ENCODE results near the gene HHLA2.

HHLA2 gene

GRCh38 chr3:108338901-108339545, 42.7 kb downstream of the HHLA2 start:
- no peaks in the 10 kb centered on the region for H3K4me1 Mint-ChIP-seq (ENCODE audit: low read depth)
- H3K4me3 Mint-ChIP-seq, result no peak overlapping the region
- H3K27ac Mint-ChIP-seq, result no peak overlapping the region

GRCh38 chr3:108341911-108342310, 45.6 kb downstream of the HHLA2 start:
- H3K27me3 Mint-ChIP-seq, result no peaks in the 10 kb centered on the region

More at GRCh38 chr3:108338901-108339545, 42.7 kb downstream of the HHLA2 start:
- Mint-ChIP-seq H3K9me3 (no peaks in the 10 kb centered on the region), H3K36me3 (ENCODE audit: low read depth) (no peaks in the 10 kb centered on the region), H3K27me3 (no peaks in the 10 kb centered on the region)
- intact Hi-C loops (cut with micrococcal nuclease), result no loop called here

GRCh38 chr3:108342837-108343486, 46.6 kb downstream of the HHLA2 start:
- no peak overlapping the region for H3K27ac Mint-ChIP-seq
- H3K4me3 Mint-ChIP-seq, result no peak overlapping the region
- no peaks in the 10 kb centered on the region for H3K9me3 Mint-ChIP-seq
- no peaks in the 10 kb centered on the region for H3K36me3 Mint-ChIP-seq (ENCODE audit: low read depth)
- H3K27me3 Mint-ChIP-seq, result no peaks in the 10 kb centered on the region
- intact Hi-C loops (cut with micrococcal nuclease), result no loop called here
- peaks cover 15% of the 10 kb centered on the region for H3K4me1 Mint-ChIP-seq (ENCODE audit: low read depth)

More at GRCh38 chr3:108341911-108342310, 45.6 kb downstream of the HHLA2 start:
- Mint-ChIP-seq H3K4me1 (ENCODE audit: low read depth) (peaks cover 10% of the 10 kb centered on the region), H3K9me3 (no peaks in the 10 kb centered on the region), H3K36me3 (ENCODE audit: low read depth) (no peaks in the 10 kb centered on the region), H3K4me3 (no peak overlapping the region), H3K27ac (no peak overlapping the region)
- intact Hi-C loops (cut with micrococcal nuclease), result no loop called here

DNA sequence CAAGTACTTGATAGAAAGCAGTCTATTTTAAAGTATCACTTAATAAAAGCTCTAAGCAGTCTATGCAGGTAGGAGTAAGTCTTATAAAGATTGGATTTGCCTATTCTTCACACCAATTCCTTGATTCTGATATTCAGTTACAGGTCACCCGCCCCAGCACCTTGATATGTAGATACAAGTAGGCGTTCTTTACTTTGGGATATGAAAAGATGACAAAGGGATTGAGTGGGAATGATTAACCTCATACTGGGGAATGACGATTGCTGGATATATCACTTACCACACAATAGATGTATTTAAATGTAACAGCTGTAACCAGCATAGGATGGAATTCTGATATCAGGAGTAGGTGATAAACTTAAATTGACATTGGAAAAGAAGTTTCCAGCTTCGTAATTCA, 47.1 kb downstream of the HHLA2 start:
- H3K9me3 Mint-ChIP-seq, result no peaks in the 10 kb centered on the region
- H3K27me3 Mint-ChIP-seq, result no peaks in the 10 kb centered on the region
- peaks cover 15% of the 10 kb centered on the region for H3K4me1 Mint-ChIP-seq (ENCODE audit: low read depth)
- intact Hi-C loops (cut with micrococcal nuclease), result no loop called here
- no peak overlapping the region for H3K4me3 Mint-ChIP-seq
- H3K36me3 Mint-ChIP-seq (ENCODE audit: low read depth), result no peaks in the 10 kb centered on the region
- H3K27ac Mint-ChIP-seq, result no peak overlapping the region

- H3K4me1 Mint-ChIP-seq (ENCODE audit: low read depth), result peaks cover 15% of the 10 kb centered on the region
- no peak overlapping the region for H3K27ac Mint-ChIP-seq
- H3K9me3 Mint-ChIP-seq, result no peaks in the 10 kb centered on the region
- intact Hi-C loops (cut with micrococcal nuclease), result no loop called here
- no peaks in the 10 kb centered on the region for H3K36me3 Mint-ChIP-seq (ENCODE audit: low read depth)
- no peak overlapping the region for H3K4me3 Mint-ChIP-seq
- H3K27me3 Mint-ChIP-seq, result no peaks in the 10 kb centered on the region
Observed at GRCh38 chr3:108345492-108346205, 49.3 kb downstream of the HHLA2 start.

DNA sequence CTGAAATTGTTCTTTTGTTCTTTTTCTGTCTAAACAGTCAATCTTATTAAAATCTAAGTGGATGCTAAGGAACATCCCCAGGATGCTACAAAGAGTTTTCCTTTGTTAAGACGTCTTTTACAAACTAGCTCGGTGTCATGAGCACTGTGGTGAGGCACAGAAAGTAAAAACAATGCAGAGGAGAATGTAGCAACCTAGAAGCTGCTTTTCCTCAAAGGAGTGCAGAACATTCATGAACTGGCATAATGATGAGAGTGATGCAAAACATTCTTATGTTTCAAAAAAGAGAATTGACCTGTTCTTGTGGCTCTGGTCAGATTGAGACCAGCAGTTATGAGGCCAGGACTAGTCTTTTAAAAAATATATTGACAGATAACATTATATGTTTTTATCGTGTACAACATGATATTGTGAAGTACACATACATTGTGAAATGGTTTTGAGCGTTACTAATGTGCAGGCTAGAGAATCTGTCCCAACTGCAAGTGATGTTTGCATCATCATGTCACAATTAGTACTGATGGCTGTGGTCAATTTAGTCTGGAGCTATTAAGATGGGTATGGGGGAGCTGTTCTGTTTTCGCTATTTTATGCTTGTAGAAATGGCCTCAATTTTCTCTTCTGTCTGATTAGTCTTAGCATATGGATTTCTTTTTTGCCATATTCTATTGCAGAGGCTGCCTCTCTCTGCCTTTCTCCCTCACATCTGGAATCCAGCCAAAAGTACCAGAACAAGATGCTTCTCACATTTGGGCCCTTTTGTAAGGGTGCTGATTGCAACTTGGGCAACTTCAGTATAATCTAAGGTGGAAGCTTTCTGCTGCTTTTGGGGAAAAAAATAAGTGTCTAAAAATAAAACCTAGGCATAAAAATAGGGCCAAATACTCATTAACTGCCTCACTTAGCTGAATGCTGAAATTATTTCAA, 50.2 kb downstream of the HHLA2 start:
- H3K4me3 Mint-ChIP-seq, result no peak overlapping the region
- H3K36me3 Mint-ChIP-seq (ENCODE audit: low read depth), result no peaks in the 10 kb centered on the region
- intact Hi-C loops (cut with micrococcal nuclease), result no loop called here
- no peaks in the 10 kb centered on the region for H3K27me3 Mint-ChIP-seq
- no peaks in the 10 kb centered on the region for H3K9me3 Mint-ChIP-seq
- H3K27ac Mint-ChIP-seq, result no peak overlapping the region
- H3K4me1 Mint-ChIP-seq (ENCODE audit: low read depth), result peaks cover 15% of the 10 kb centered on the region

DNA sequence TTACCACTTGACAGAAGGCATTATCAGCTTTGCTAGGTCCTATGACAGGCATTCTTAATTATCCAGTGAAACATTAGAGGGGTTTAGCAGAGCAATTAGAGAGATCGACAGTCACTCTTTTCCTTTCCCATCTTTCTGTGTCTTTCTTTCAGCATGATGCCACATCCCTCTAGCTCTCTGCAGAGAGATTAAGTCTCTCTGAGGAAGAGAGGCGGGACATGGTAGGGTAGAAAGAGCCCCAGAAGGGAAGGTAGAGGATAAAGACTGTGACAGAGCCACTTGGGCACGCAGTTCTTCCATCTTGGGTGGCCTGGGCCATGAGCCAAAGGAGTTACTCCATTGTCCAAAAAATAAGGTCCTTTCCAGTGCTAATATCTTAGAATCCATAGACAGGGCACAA, 55.8 kb downstream of the HHLA2 start:
- H3K9me3 Mint-ChIP-seq, result no peaks in the 10 kb centered on the region
- peaks cover 3% of the 10 kb centered on the region for H3K4me1 Mint-ChIP-seq (ENCODE audit: low read depth)
- no peak overlapping the region for H3K27ac Mint-ChIP-seq
- intact Hi-C loops (cut with micrococcal nuclease), result no loop called here
- no peaks in the 10 kb centered on the region for H3K36me3 Mint-ChIP-seq (ENCODE audit: low read depth)
- no peak overlapping the region for H3K4me3 Mint-ChIP-seq
- no peaks in the 10 kb centered on the region for H3K27me3 Mint-ChIP-seq

DNA sequence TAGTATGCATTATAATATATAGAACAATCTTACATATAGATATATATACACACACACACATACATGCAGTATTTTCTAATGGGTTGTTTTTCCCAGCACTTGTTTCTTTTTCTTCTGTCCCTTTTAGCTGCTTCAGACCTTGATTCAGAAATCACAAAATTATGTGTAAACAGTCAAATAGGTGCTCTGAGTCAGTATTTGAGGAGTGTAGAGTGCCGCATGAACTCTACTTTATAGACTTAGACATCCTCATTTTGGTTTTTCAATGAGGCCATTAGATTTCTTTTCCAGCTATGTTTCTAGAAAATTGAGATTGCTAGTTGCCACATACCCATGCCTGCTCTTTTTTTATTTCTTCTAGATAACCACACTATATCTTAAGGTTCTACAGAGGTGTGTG, 58.2 kb downstream of the HHLA2 start:
- intact Hi-C loops (cut with micrococcal nuclease), result no loop called here
- Mint-ChIP-seq H3K27ac (no peak overlapping the region), H3K36me3 (ENCODE audit: low read depth) (no peaks in the 10 kb centered on the region), H3K4me1 (ENCODE audit: low read depth) (no peaks in the 10 kb centered on the region), H3K27me3 (no peaks in the 10 kb centered on the region), H3K9me3 (no peaks in the 10 kb centered on the region), H3K4me3 (no peak overlapping the region)

GRCh38 chr3:108357042-108357441, 60.7 kb downstream of the HHLA2 start:
- intact Hi-C loops (cut with micrococcal nuclease), result no loop called here
- Mint-ChIP-seq H3K27me3 (no peaks in the 10 kb centered on the region), H3K9me3 (no peaks in the 10 kb centered on the region), H3K4me3 (no peak overlapping the region), H3K4me1 (ENCODE audit: low read depth) (no peaks in the 10 kb centered on the region), H3K27ac (no peak overlapping the region), H3K36me3 (ENCODE audit: low read depth) (no peaks in the 10 kb centered on the region)

GRCh38 chr3:108359011-108359410, 62.7 kb downstream of the HHLA2 start:
- no peaks in the 10 kb centered on the region for H3K36me3 Mint-ChIP-seq (ENCODE audit: low read depth)
- intact Hi-C loops (cut with micrococcal nuclease), result no loop called here
- no peaks in the 10 kb centered on the region for H3K27me3 Mint-ChIP-seq
- no peak overlapping the region for H3K4me3 Mint-ChIP-seq
- no peak overlapping the region for H3K27ac Mint-ChIP-seq
- H3K9me3 Mint-ChIP-seq, result no peaks in the 10 kb centered on the region
- no peaks in the 10 kb centered on the region for H3K4me1 Mint-ChIP-seq (ENCODE audit: low read depth)

DNA sequence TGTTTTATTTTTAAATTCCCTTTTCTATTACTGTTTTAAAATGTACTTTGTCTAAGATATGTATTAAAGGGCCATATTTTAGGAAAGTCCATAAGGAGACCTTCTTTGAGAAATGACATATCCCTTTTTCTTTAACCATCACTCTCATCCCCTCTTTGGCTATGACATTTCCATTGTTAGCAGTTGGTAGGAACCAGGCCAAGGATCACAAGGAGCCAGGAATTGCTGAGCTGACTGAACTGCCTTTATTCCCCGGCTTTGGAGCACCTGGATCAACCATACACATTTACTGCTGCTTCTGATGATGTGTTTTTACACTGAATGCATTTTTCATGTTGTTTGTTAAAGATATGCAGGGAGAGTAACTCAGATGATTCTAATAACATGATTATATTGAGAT, 79.7 kb downstream of the HHLA2 start:
- Mint-ChIP-seq H3K36me3 (ENCODE audit: low read depth) (no peaks in the 10 kb centered on the region), H3K27me3 (no peaks in the 10 kb centered on the region), H3K27ac (no peak overlapping the region), H3K4me1 (ENCODE audit: low read depth) (no peaks in the 10 kb centered on the region), H3K4me3 (no peak overlapping the region), H3K9me3 (no peaks in the 10 kb centered on the region)
- intact Hi-C loops (cut with micrococcal nuclease), result no loop called here

DNA sequence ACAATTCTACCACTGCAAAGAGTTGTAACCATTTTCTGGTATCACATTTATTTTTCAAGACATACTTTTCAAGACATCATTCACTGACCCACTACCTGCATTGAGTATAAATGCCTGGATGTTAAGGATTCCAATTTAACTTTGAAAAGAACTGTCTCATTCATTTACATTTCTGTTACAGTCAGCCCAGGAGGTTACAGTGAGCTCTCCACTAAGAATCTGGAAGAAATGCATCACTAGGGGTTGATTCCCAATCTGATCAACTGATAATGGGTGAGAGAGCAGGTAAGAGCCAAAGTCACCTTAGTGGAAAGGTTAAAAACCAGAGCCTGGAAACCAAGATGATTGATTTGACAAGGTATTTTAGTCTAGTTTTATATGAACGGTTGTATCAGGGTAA, 81.0 kb downstream of the HHLA2 start:
- no peaks in the 10 kb centered on the region for H3K4me1 Mint-ChIP-seq (ENCODE audit: low read depth)
- intact Hi-C loops (cut with micrococcal nuclease), result no loop called here

GRCh38 chr3:108378153-108378951, 82.0 kb downstream of the HHLA2 start:
- Mint-ChIP-seq H3K4me1 (ENCODE audit: low read depth) (no peaks in the 10 kb centered on the region), H3K27ac (no peak overlapping the region)

More for the DNA sequence above, 81.0 kb downstream of the HHLA2 start:
- Mint-ChIP-seq H3K27ac (no peak overlapping the region), H3K27me3 (no peaks in the 10 kb centered on the region), H3K36me3 (ENCODE audit: low read depth) (no peaks in the 10 kb centered on the region), H3K4me3 (no peak overlapping the region), H3K9me3 (no peaks in the 10 kb centered on the region)

More at GRCh38 chr3:108378153-108378951, 82.0 kb downstream of the HHLA2 start:
- intact Hi-C loops (cut with micrococcal nuclease), result no loop called here
- Mint-ChIP-seq H3K4me3 (no peak overlapping the region), H3K27me3 (no peaks in the 10 kb centered on the region), H3K36me3 (ENCODE audit: low read depth) (no peaks in the 10 kb centered on the region), H3K9me3 (no peaks in the 10 kb centered on the region)
